GM19324 (cell line): ENCODE measurements around the gene DOCK4.

Source experiments
- ATAC-seq: cut with Tn5 transposase; IDR thresholded peaks from one replicate; pipeline ENCODE4 v1.9.1; 2021; ENCODE audit warnings: mild to moderate bottlenecking, moderate library complexity; ENCODE audit not compliant: unreplicated experiment, low FRiP score

DOCK4 gene

DNA sequence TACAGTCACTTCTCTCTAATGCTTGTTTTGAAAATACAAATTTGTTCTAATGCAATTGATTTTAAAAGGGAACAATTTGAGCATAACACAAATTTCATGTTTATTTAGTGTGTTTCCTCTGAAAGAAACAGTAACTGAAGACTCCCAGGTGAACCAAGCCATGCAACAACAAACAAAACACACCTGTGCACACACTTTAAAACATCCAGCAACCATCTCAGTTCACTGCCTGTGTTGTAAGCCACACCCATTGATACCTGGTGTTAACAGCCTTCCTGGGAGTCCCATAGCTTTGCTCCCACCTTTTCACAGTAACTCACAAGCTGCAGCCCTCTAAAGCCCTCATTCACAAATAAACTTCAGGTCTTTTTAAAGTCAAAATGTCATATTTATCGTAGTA lies 89.3 kb downstream of the DOCK4 start:
- ATAC-seq = no peak

DNA sequence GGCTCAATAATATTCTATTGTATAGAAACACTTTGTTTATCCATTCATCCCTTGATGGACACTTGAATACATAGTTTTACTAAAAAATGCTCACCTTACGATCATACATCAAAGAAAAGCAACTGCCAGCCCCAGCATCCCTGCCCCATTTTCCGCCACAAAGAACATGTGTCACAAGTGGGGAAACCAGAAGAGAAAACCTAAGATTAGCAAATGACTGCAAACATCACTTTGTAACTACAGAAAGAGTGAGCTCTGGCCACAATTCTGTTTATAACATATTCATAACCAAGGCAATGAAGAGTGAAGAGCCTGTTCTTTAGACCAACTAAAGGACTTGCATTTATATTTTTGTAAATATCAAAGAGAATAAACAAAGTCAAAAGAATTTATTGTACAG lies 89.8 kb downstream of the DOCK4 start:
- ATAC-seq = no peak

DNA sequence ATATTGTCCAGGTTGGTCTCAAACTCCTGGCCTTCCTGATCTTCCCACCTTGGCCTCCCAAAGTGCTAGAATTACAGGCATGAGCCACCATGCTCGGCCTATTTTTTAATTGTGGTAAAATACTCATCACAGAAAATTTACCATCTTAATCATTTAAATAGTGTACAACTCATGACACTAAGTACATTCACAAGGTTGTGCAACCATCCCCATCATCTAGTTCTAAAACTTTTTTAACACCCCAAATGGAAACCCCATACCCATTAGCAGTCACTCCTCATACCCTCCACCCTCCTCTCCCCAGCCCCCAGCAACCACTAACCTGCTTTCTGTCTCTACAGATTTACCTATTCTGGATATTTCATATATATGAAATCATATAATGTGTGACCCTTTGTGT lies 90.3 kb downstream of the DOCK4 start:
- no peak for ATAC-seq

DNA sequence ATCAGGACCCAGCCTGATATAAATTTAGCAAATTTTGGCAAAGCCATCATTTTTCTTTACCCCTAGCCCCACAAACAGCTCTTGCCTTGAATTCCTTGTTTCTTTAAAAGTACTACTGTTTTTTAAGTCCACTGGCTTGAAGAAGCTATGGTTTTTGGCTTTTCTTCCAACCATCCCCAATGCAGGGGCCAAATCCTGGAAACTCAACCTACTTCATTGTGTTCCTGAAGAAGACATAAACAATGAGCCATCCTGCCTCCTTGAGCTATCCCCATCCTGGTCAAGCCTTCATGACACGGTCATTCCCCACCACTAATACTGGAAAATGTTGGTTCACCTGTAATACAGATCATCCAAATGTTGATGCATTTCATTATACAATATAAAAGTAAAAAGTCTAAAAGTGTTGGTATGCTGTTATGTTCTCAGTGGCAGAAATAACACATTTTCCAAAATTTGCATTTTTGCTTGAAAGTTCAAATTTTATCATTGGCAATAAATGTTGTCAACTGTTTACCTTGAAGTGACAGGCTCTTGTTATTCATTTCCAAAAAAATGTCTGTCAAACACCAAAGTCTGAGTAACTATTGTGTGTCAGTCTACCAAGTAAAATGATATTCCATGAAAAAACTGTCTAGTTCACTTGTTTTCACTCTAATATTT lies 92.2 kb downstream of the DOCK4 start:
- ATAC-seq = no peak

DNA sequence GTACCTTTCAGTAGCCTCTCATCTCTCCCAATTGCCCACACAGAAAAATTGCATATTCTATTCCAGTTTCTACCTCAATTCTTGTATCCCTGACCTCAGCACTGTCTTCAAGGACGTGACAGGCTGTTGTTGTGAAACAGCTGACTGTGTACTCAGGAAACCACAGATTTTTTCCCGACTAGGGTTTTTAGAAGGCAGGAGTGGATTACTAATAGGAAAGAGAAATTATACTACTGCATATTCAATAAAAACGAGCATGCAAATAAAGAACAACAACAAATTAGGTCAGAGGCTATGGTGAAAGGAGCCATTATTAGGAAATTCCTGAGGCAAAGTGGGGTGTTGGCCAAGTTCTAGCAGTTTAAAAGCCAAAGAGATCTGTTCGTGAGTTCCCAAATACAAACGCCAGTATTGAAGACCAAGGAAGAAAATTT lies 93.4 kb downstream of the DOCK4 start:
- ATAC-seq = no peak

DNA sequence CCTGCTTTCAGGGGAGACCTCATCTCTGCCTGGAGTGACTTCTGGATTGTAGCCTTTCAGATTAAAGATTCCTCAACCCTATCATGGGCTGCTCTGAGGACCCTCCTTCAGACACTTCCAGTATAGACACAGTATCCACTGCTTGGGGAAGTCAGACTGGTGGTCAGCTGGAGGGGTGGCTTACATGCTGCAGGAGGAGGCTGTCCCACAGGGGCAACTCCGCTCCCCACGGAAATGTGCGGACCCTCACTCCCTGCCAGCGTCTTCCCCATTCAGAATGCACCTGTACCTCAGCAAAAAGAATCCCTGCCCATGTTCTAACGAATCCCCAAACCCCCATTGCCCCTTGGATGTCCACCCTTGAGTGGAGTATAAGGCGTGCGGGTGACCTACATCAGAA lies 95.5 kb downstream of the DOCK4 start:
- no peak for ATAC-seq

DNA sequence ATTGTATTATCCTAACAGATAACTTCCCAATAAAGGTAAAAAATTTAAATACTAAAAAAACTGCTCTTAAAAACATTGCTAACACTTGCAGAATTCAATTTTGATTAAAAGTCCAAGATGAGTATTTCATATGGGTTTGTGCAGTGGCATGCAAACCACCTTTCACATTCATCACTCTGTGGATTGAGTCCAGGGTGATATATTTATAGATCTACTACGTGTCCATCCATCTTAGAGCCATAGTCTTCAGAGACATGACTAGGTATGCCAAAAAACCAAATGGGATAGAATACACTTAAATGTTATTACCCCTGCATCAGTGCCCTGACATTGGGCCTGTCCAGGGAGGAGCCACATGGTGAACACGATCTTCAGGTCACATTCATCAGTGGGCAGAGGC lies 96.0 kb downstream of the DOCK4 start:
- ATAC-seq = no peak

DNA sequence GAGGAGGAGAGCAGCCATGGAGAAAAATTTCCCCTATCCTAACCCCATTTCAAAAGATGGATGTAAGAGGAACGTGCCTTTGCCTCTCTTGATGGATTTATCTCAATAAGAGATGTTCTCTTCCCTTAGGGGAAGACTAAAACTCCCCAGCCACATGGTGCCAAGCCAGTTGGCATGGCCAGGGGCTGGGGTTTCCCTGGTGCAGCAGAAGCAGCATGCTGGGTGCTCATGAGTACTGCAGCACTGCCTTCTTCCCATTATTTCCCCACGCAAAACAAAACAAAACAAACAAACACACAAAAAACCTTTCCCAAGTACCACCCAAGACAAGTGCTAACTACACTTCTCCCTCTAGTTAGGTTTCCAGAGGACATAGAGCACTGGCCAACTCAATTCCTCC lies 97.2 kb downstream of the DOCK4 start:
- no peak for ATAC-seq

DNA sequence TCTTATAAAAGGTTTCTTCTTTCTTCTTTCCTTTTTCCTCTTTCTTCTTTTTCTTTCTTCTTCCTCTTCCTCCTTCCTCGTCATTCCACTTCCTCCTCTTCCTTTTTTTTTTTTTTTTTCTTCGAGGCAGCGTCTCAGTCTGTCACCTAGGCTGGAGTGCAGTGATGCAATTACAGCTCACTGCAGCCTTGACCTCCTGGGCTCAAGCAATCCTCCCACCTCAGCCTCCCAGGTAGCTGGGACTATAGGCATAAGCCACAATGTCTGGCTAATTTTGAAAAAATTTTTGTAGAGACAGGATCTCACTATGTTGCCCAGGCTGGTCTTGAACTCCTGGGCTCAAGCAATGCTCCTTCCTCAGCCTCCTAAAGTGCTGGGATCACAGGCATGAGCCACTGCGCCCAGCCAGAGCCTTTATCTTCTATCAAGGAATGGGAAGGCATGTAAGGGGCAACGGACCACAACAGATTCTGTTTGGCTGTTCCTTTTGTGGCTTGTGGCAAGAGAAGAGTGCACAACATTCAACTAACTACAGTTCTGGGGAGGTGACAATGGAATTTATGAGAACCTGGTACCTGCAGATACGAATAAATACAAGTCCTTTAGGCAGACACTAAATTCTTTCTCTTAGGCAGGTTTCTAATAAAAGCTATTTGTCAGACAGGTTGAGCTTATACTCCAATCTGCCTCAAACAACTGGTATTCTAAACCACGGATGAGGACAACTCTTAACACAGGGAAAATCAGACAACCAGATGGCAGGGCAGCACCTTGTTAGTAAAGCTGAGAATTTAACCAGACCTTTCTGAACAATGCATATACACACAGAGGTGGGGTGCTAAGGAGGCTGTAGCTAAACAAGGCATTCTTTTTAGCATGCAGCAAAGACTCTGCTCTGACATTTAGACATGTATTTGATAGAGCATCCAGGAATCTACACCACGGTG lies 100.3 kb downstream of the DOCK4 start:
- no peak for ATAC-seq

DNA sequence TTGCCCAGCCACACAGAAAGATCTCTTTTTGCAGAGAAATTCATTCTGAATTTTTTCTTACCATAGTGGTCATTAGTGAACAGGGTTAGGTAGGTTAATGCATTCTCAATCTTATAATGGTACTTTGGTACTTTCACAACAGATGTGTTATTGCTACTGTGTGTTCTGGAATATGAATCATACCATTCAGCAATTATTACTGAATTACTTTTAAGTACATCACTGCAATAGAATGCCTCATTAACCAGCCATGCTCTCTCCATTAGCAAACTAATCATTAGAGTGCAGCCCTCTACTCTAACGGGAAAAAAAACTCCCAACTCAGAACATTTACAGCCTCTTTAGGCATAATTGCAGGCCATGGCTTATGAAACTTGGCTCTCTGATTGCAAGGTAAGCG lies 102.1 kb downstream of the DOCK4 start:
- ATAC-seq = no peak

DNA sequence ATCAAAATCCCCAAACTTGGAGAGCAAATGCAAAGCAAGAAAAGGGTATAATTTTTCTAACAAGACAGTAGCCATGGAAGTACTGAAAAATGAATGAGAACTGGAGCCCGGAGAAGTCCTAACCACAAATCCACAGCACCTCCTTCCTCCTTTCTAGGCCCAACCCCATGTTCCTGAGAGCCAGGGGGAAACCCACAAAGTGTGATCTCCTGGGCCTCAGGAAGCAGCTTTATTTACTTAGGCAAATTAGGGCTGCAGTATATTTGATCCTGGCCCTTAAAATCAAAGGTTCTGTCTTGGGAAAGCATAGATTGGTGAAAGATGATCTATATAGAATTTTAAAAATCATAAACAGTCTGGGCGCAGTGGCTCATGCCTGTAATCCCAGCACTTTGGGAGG lies 103.0 kb downstream of the DOCK4 start:
- ATAC-seq = no peak

DNA sequence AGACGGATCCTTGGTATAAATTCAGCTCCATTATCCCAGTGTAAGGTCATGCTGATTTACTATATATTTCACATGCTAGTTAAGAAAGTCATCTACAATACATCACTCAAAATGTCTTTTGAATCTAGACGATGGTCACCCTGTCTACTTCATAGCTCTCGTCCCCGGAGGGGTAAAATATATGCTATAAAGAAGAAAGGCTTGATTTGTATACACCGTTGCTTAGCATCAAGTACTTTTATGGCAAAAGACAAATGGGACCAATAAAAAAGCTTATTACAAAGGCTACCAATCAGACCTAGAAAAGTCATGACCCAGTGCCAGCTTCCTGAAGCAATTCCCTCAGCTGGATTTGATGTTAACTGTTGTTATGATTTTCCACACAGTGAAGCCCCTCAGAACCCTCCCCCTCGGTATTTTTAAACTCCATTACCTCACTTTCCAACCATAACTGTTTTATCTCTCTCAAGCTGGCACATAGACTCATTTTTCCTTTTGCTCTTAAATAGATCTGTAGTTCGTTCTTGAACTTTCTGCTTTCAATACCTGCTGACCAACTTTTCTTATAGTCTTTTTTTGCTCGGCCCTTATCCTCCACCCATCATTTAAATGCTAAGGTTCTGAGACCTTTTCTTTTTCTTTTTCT lies 104.9 kb downstream of the DOCK4 start:
- no peak for ATAC-seq

DNA sequence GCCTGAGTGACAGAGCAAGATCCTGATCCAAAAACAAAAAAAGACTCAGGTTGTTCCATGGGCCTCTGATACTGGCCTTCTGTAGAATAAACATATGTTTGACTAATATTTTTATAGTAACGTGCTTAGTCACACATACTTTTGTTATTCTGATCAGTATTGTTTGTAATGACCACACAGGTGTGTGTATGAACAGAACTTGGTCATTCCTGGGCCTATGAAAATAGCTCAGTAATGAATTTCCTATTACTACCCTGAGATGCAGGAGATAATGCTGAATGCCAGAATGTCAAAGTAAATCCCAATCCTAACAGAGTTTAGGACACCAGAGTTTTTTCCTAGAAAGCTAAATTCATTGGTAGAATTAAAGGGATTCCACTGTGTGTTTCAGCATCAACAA lies 108.7 kb downstream of the DOCK4 start:
- no peak for ATAC-seq

DNA sequence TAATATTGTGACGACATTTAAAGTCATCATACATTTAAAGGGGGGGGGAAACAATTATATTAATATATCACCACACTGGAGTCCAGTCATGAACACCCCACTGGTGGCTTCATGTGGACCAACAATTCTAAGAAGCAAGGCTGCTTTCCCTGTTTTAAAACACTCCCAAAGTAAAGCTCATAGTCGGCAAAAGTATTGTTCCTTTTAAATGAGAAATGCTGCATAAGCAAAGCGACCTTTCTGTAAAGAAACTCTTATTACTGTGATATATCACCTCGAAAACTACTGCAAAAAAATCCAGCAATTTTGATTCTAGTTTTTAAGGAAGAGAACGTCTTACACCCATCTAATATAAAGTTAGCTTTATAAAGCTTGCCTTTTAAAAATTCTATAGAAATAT lies 112.8 kb downstream of the DOCK4 start:
- no peak for ATAC-seq

DNA sequence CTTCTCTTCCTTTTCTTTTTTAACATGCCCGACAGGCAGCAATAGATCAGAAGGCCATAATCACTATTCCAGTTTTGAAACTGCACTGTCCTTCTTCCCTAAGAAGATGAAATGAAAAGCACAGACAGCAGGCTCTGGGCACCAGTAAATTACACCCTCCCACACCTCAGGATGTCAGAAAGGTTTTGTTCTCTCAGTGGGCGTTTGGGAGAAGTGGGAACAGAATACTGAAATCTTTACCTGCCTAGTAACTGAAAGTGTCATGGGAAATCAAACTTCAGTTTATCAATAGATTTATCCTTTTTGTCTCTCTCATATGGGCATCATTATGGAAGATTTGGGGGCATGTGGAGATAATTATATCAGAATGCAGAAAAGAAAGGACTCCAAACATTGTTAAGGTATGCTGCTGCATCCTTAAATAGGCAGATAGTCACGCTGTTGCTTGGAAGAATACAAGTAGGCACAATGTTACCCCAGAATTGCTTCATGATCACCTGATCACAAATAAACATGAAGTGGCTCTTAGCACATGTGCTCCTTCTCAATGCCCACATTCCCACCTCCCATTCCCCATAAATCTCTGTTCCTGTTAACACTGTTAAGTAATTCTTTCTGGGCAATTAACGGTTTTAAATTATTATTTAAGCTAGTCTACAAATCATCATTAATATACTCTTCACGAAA lies 113.3 kb downstream of the DOCK4 start:
- ATAC-seq = no peak

DNA sequence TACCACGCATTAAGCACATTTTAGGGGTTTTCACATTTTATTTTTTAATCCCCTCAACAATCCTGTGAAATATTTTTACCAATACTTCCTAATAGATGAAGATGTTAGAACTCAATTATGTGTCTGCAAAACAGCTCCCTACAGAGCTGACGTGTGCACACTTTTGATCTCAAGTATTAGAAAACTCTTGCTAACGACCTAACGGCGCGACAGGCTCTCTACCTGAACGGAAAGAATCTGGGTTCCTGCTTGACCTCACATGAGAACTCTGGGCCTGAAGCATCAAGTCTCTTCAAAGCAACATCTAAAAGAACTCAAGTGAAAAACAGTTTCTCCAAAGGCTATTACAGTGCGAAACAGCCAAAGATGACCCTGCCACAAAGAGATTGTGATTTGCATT lies 113.9 kb downstream of the DOCK4 start:
- no peak for ATAC-seq

DNA sequence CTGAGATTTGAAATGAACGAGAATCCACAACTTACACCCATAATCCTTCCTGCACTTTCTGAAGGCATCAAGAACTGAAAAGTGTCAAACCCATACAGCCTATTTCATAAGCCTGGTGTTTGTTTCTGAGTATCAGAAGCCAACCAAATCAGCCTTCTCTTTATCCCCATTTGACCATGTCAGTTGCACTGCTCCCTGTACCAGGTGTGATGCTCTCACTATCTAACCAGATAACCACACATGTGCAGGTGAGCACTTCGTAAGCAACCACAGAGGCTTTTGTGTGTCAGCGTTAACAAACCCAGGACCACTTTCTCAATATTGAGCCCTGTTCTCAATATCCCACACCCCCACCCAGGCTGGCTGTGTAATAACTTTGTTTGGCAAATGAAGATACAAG lies 114.4 kb downstream of the DOCK4 start:
- ATAC-seq = no peak

DNA sequence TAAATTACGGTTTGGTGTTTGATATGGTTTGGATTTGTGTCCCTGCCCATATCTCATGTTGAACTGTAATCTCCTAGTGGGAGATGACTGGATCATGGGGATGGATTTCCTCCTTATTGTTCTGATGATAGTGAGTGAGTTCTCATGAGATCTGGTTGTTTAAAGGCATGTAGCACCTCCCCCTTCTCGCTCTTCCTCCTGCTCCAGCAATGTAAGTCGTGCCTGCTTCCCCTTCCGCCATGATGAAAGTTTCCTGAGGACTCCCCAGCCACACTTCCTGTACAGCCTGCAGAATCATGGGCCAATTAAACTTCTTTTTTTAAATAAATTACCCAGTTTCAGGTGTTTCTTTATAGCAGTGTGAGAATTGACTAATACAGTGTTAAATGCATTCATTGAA lies 116.6 kb downstream of the DOCK4 start:
- no peak for ATAC-seq

DNA sequence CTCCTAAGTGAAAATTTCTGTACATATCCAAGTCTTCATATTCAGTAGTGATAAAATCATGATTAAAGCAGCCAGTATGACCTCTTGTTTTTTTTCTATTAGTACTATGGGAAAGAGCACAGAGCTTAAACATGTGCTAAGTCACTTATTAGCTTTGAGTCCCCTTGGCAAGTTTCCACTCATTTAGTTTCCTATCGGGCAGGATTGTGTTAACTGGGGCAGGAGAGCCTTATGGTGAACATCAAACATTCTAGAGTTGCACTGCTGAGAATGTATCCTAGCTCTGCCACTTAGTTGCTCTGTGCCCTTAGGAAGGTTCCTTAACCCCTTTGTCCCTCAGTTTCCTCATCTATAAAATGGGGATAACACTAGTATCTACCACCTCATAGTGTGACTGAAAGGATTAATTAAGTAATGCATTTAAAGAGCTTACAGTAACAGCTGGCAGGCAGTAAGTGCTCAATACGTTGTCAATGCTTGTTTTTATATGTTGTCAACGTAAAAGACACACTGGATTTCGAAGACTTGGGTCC lies 117.6 kb downstream of the DOCK4 start:
- no peak for ATAC-seq

DNA sequence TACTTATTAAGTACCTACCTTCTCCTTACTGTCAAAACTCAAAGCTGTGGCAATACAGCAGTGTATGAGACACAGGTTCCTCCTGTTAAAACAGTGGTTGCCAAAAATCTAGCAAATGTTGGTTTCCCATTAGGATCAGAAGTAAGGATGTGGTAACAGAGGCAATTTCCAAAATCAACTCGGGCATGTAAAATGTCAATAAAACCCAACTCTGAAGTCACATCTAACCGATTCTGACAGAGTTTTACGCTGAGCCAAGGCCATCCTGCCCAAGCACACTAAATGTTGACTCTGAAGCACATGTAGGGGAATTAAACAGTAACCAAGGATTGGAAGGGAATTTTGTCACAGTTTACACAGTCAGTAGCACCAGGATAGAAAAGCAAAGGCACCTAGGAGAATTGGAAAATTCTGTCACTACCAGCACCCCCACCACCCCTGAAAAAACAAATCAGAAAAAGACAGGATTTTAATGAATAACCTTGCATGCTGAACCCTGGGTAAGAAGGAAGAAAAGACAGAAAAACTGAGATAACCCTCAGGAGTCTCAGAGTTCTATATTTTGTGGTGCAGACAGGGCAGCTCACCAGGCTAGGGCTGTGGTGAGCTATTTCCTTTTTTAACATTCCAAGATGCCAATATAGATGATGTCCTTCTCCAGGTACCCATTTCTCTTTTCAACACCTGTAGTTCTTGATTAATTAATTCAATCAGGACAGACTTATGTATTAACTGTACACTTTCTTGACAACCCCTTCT lies 119.5 kb downstream of the DOCK4 start:
- ATAC-seq = no peak
